Measurements from ENCODE around the gene TMPRSS9.
"Not testable (repeated sequence)": the region's sequence is repeated elsewhere in the genome, so short reads cannot be mapped to it uniquely, and the experiment has no call there.

Gene TMPRSS9

DNA sequence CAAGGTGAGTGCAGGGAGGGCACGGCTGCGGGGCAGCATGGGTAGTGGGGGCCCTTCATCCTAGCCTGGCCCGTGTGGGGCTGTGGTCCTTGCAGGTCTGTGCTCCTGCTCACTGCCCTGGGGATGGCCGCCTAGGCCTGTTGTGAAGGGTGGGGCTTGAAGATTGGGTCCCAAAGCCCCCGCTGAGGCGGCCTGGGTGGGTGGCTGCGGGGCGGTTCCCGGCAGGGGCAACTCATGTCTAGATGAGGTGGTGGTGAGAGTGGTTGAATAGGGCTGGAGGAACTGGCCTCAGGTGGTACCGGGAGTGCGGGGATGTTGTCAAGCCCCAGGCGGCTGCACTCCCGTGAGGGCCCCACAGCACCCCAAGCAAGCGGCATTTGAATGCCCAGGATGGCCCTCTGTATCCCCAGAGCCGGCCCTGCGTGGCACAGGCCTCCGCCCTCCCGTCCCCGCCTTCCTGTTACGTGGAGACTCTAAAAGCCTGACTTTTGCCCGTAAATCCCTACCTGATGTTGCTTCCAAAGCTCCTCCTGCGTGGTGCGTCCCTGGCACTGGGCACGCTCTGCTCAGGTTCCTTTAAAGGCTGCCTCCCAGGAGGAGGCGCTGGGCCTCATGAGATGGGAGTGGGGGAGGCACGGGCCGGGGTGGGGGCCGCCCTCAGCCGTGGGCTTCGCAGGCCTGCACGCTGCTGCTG lies 16.6 kb upstream of the TMPRSS9 start:
- DNase-seq = no peak

DNA sequence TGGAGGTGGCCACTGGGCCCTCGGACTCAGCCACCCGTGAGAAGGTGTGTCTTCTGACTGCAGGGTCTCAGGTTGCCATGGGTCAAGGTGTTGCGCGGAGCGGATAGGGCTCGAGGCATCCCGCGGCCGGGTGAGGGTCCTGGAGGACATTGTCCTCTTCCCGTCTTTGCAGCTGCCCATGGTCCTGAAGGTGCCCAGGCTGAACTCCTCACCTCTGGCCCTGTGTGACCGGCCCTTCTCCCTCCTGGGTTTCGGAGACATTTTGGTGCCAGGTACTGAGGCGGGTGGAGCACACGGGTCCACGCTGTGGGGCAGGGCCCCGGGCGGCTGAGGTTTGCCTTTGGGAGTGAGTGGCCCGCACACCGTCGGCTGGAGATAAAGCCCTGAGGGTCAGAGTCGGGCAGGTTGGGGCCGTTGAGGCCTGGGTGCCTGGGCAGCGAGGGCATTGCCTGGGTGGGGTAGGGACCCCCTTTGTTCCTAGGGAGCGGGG lies 15.6 kb upstream of the TMPRSS9 start:
- no peak for DNase-seq

GRCh38 chr19:2345076-2345475 lies 15.0 kb upstream of the TMPRSS9 start:
- DNase-seq = no peak

GRCh38 chr19:2345794-2346663 lies 14.0 kb upstream of the TMPRSS9 start:
- no peak for DNase-seq

GRCh38 chr19:2349818-2350217 lies 10.2 kb upstream of the TMPRSS9 start:
- DNase-seq = not testable (repeated sequence)

GRCh38 chr19:2350656-2351055 lies 9.4 kb upstream of the TMPRSS9 start:
- no peak for DNase-seq

- no peak for DNase-seq
Measured at GRCh38 chr19:2351591-2351990, 8.5 kb upstream of the TMPRSS9 start.

DNA sequence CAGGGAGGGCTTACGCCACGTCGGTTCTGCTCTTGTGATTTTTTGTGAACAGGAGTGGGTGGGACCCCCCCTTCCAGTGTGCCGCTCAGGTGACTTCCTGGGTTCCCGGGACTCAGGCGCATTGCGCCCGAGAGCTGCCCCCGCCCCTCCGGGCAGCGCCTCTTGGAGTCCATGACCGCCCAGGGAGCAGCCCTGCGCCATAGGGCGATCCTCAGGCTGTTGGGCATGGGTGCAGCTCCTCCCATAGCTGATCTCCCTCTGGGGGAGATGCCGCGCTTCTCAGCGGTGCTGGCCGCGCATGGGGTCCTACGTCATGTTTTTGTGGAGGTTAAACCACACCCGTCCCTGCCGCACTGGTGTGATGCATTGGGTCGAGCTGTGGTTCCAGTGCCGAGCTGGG lies 7.9 kb upstream of the TMPRSS9 start:
- no peak for DNase-seq

GRCh38 chr19:2353159-2353886 lies 6.7 kb upstream of the TMPRSS9 start:
- DNase-seq = no peak

DNA sequence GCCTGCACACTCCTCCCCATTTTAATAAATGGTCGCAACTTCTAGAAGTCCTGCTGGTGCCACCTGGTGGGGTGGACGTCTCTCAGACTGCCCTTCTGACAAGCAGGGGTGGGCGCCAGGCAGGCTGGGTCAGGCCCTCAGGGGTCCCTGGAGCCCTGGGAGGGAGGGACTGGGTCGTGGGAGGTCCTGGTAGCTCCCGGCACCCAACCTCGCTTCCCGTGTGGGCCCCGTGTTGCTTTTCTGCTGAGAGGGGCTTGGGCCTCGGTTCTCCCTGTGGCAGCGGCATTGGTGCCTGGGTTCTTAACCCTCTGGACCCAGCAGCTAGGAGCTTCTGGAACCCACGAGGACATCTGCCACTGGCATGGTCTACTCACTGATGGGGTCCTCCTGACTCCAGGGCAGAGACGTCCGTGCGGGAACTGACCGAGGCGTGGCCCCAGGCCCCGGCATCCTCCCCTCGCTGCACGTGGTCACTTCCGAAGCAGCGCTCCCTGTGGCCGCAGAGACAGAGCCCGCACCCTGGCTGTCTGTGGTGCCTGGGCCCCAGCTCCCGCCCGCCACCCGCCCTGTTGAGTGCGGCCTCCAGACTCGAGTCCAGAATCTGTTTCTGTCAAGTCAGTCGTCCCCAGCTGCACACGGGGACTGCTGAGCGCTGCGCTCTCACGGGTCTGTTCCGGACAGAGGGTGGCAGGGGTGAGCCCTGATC lies 6.0 kb upstream of the TMPRSS9 start:
- no peak for DNase-seq

DNA sequence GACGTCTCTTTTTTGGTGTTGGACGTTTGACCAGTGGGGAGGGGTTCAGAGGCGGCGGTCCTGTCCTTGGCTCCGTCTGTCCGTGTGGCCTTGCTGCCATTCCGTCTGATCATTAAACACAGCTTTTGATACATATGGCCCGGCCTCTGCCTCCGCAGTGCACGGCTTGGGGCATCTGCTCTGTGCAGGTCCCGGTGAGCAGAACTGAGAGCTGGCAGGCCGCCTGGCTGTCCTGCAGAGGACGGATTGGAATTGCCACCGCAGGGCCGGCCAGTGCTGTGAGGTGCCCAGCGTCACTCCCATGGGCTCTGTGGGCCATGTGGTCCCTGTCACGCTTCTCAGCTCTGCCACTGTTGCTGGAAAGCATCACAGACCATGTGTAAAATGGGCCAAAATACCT lies 5.4 kb upstream of the TMPRSS9 start:
- no peak for DNase-seq

GRCh38 chr19:2355168-2356035 lies 4.7 kb upstream of the TMPRSS9 start:
- DNase-seq = no peak

- no peak for DNase-seq
Measured at GRCh38 chr19:2356036-2356646, 3.9 kb upstream of the TMPRSS9 start.

DNA sequence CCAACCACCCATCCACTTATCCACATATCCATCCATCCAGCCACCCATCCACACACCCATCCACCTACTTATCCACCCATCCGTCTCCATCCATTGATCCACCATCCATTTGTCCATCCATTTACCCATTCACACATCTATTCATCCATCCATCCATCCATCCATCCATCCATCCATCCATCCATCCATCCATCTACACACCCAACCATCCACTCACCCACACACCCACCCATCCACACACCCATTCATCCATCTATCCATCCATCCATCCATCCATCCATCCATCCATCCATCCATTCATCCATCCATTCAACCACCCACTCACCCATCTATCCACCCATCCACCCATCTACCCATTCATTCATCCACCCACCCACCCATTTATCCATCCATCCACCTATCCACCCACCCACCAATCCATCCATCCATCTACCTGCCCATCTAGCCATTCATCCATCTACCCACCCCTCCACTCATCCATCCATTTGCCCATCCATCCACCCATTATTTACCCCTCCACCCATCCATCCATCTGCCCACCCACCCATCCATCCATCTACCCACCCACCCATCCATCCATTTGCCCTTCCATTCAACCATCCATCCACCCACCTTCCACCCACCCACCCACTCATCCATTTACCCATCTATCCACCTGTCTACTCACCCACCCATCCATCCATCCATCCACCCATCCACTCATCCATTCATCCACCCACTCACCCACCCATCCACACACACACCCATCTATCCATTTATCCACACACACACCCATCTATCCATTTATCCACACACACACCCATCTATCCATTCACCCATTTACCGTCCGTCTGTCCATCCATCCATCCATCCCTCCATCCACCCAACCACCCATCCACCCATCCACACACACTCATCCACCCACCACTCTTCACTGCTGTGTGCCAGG lies 2.5 kb upstream of the TMPRSS9 start:
- no peak for DNase-seq

- DNase-seq = no peak
Measured at GRCh38 chr19:2358548-2359173, 1.4 kb upstream of the TMPRSS9 start.

DNA sequence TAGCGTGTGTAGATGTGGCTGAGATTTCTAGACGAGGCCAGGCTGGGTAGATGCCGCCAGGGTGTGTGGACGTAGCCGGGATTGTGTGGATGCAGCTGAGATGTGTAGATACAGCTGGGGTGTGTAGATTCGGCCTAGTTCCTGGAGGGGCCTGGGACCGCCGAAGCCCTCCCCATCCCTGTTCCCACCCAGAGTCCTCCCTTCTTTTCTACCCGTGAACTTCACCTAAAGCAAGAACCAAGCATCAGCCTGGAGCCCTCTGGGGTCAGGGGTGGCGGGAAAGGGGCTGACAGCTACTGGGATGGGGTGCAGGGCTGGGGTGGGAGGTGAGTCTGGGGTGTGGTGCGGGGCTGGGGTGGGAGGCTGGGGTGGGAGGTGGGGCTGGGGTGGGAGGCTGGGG lies 768 bp downstream of the TMPRSS9 start:
- no peak for DNase-seq

GRCh38 chr19:2361246-2362045 lies 1.4 kb downstream of the TMPRSS9 start:
- DNase-seq = no peak

- no peak for DNase-seq
Measured at GRCh38 chr19:2362046-2362969, 2.2 kb downstream of the TMPRSS9 start.

Measured in CD4-positive, alpha-beta T cell treated with Interleukin-15 for 1 hour (primary cell).